BE2C (cell line): ENCODE data around the gene RSRC2. TPM values are rescaled to one million over a fixed set of nuclear protein-coding genes. Genes with fewer than 3 reads are reported as not detected.
"Not testable (repeated sequence)": the region's sequence is repeated elsewhere in the genome, so short reads cannot be mapped to it uniquely, and the experiment has no call there.

Experiments used
- DNase-seq: peaks from one replicate; pipeline ENCODE4 v3.0.0-alpha.2; 2020
- H3K27me3 ChIP-seq: fragments of 250-450 bp; sonication (Bioruptor Pico); 2 replicates; pipeline ENCODE4 v1.5.1; 2020; ENCODE audit warnings: mild to moderate bottlenecking
- H3K36me3 ChIP-seq: fragments of 250-450 bp; sonication (Bioruptor Pico); 2 replicates; pipeline ENCODE4 v1.5.1; 2020; ENCODE audit warnings: mild to moderate bottlenecking
- H3K4me1 ChIP-seq: fragments of 250-450 bp; sonication (Bioruptor Pico); 2 replicates; pipeline ENCODE4 v1.5.1; 2020
- H3K4me3 ChIP-seq: 2 replicates; pipeline ENCODE4 v1.5.1; 2011; ENCODE audit warnings: low read depth, low read length
- H3K9me3 ChIP-seq: fragments of 250-450 bp; sonication (Bioruptor Pico); 2 replicates; pipeline ENCODE4 v1.5.1; 2020
- CTCF ChIP-seq: IDR thresholded peaks from 2 replicates; pipeline ENCODE4 v1.5.1; 2012; ENCODE audit warnings: mild to moderate bottlenecking, low read depth, low read length
- polyA plus RNA-seq: library from polyadenylated mRNA; unstranded; fragments of >200 nt; gene quantifications from one replicate; pipeline ENCODE4 v1.2.1, GENCODE V29; 2012; ENCODE audit warnings: low read depth, missing spikeins; ENCODE audit not compliant: insufficient read length, insufficient read depth

RSRC2 gene
- polyA plus RNA-seq = 173 TPM

GRCh38 chr12:122526683-122527477 lies at the start of gene RSRC2, which contains the start of gene KNTC1:
RSRC2 (minus strand) TSS chr12:122526936; CDS start chr12:122526853, 83 bp downstream.
KNTC1 (plus strand) TSS chr12:122527249; CDS start chr12:122530064, 2,815 bp downstream.
- Histone ChIP-seq H3K4me3 (peak within 1 kb of the TSS; percentile 100), H3K36me3 (peaks cover 62% of the 10 kb centered on the region), H3K27me3 (no peaks in the 10 kb centered on the region), H3K4me1 (no peaks in the 10 kb centered on the region), H3K9me3 (no peaks in the 10 kb centered on the region)
- no peak for TF ChIP-seq CTCF
- peak; percentile 99 for DNase-seq

DNA sequence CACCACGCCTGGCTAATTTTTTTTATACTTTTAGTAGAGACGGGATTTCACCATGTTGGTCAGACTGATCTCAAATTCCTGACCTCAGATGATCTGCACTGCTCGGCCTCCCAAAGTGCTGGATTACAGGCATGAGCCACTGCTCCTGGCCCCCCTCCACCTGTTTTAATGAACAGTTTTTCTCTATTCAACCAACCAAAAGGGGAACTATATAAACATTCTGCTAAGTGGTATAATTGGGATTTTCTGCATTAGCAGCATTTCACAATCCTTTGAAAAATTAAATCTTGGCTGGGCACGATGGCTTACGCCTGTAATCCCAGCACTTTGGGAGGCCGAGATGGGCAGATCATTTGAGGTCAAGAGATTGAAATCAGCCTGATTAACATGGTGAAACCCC lies 45.1 kb upstream of the RSRC2 start:
- TF ChIP-seq CTCF = no peak

DNA sequence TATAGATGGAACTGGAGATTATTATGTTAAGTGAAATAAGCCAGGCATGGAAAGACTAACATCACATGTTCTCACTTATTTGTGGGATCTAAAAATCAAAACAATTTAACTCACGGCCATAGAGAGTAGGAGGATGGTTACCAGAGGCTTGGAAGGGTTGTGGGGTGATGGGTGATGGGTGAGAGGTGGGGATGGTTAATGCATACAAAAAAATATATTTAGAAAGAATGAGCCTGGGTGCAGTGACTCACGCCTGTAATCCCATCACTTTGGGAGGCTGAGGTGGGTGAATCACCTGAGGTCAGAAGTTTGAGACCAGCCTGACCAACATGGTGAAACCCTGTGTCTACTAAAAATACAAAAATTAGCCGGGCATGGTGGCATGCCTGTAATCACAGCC lies 43.3 kb upstream of the RSRC2 start:
- not testable (repeated sequence) for DNase-seq, H3K9me3 ChIP-seq, H3K4me1 ChIP-seq, H3K4me3 ChIP-seq, H3K27me3 ChIP-seq
- H3K36me3 ChIP-seq = peaks cover 48% of the 10 kb centered on the region

More for the DNA sequence above, 45.1 kb upstream of the RSRC2 start:
- peaks cover 64% of the 10 kb centered on the region for H3K36me3 ChIP-seq
- H3K9me3 ChIP-seq = no peaks in the 10 kb centered on the region
- H3K27me3 ChIP-seq = no peaks in the 10 kb centered on the region
- no peak for DNase-seq
- no peaks in the 10 kb centered on the region for H3K4me1 ChIP-seq
- H3K4me3 ChIP-seq = no peak overlapping the region

- H3K9me3 ChIP-seq = no peaks in the 10 kb centered on the region
- no peak for TF ChIP-seq CTCF
- no peak overlapping the region for H3K4me3 ChIP-seq
- no peak for DNase-seq
- peaks cover 43% of the 10 kb centered on the region for H3K36me3 ChIP-seq
- no peaks in the 10 kb centered on the region for H3K27me3 ChIP-seq
- no peaks in the 10 kb centered on the region for H3K4me1 ChIP-seq
Observed at GRCh38 chr12:122569288-122569687, 42.6 kb upstream of the RSRC2 start.

GRCh38 chr12:122566816-122567215 lies 40.1 kb upstream of the RSRC2 start:
- H3K9me3 ChIP-seq, H3K4me3 ChIP-seq, DNase-seq, H3K27me3 ChIP-seq, H3K4me1 ChIP-seq: not testable (repeated sequence)
- peaks cover 48% of the 10 kb centered on the region for H3K36me3 ChIP-seq

GRCh38 chr12:122563361-122563760 lies 36.6 kb upstream of the RSRC2 start:
- Histone ChIP-seq H3K4me1 (no peaks in the 10 kb centered on the region), H3K36me3 (peaks cover 44% of the 10 kb centered on the region), H3K27me3 (no peaks in the 10 kb centered on the region), H3K4me3 (no peak overlapping the region), H3K9me3 (no peaks in the 10 kb centered on the region)
- no peak for DNase-seq
- no peak for TF ChIP-seq CTCF

- Histone ChIP-seq H3K36me3 (peaks cover 59% of the 10 kb centered on the region), H3K27me3 (no peaks in the 10 kb centered on the region), H3K4me3 (no peak overlapping the region), H3K9me3 (no peaks in the 10 kb centered on the region), H3K4me1 (no peaks in the 10 kb centered on the region)
- DNase-seq = no peak
- TF ChIP-seq CTCF = no peak
Observed at GRCh38 chr12:122560138-122560537, 33.4 kb upstream of the RSRC2 start.
